ENCODE results near the gene ZNFX1. TPM values are rescaled to one million over a fixed set of nuclear protein-coding genes. Genes with fewer than 3 reads are reported as not detected.
"Not testable (repeated sequence)": the region's sequence is repeated elsewhere in the genome, so short reads cannot be mapped to it uniquely, and the experiment has no call there.

The ZNFX1 gene
- polyA plus RNA-seq, 1 experiment = 11.2 TPM

GRCh38 chr20:49306903-49307620, 29.2 kb upstream of the ZNFX1 start:
- ChIA-PET CTCF (interaction anchor here (1.4 kb wide), 1 partner anchor 90 kb away, joined by 3 read pairs; no protein-coding TSS in a partner anchor), POLR2A (no interaction called here)
- Histone ChIP-seq H3K36me3 (ENCODE audit: control insufficient read depth, insufficient read depth, low read length) (no peaks in the 10 kb centered on the region), H3K4me3 (ENCODE audit: low read depth, low read length) (no peak overlapping the region), H3K27me3 (ENCODE audit: control insufficient read depth, insufficient read depth, low read length) (peaks cover 1% of the 10 kb centered on the region; the same call in 1 of the 2 replicates)
- DNase-seq (ENCODE audit: low read depth) = no peak
- no peak for TF ChIP-seq CTCF (IDR thresholded peaks at IDR 0.05; ENCODE audit: insufficient read depth, low read depth, low read length)

DNA sequence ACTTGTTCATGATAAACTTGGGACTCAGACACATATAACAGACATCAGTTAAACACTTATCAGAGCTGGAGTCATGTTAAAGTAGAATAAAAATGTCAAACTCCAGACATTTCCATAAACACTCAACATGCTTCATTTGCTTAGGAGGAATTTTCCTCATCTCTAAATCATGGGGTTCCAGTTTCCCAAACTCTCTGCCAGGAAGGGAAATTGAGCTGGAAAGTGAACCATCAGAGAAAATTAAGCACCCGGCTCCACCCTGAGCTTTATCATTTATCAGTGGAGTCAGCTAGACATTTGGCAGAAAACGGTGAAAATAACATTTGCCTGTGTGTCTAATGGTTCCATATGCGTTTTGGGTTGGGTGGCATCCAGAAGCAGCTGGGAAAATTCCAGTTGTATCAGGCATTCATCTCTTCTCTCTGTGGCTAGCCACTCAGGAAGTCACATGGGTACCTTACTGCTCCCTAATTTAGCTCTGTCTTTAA, 25.3 kb upstream of the ZNFX1 start:
- no peak for TF ChIP-seq CTCF (IDR thresholded peaks at IDR 0.05; ENCODE audit: insufficient read depth, low read depth, low read length)
- H3K36me3 ChIP-seq (ENCODE audit: control insufficient read depth, insufficient read depth, low read length) = no peaks in the 10 kb centered on the region
- POLR2A ChIA-PET = no interaction called here
- CTCF ChIA-PET = interaction anchor here (0.7 to 3.1 kb wide), 4 partner anchors 11 to 57 kb away, joined by 3 to 12 read pairs (median 5); no protein-coding TSS in a partner anchor
- H3K27me3 ChIP-seq (ENCODE audit: control insufficient read depth, insufficient read depth, low read length) = no peaks in the 10 kb centered on the region
- DNase-seq (ENCODE audit: low read depth) = peak; percentile 39
- no peak overlapping the region for H3K4me3 ChIP-seq (ENCODE audit: low read depth, low read length)

DNA sequence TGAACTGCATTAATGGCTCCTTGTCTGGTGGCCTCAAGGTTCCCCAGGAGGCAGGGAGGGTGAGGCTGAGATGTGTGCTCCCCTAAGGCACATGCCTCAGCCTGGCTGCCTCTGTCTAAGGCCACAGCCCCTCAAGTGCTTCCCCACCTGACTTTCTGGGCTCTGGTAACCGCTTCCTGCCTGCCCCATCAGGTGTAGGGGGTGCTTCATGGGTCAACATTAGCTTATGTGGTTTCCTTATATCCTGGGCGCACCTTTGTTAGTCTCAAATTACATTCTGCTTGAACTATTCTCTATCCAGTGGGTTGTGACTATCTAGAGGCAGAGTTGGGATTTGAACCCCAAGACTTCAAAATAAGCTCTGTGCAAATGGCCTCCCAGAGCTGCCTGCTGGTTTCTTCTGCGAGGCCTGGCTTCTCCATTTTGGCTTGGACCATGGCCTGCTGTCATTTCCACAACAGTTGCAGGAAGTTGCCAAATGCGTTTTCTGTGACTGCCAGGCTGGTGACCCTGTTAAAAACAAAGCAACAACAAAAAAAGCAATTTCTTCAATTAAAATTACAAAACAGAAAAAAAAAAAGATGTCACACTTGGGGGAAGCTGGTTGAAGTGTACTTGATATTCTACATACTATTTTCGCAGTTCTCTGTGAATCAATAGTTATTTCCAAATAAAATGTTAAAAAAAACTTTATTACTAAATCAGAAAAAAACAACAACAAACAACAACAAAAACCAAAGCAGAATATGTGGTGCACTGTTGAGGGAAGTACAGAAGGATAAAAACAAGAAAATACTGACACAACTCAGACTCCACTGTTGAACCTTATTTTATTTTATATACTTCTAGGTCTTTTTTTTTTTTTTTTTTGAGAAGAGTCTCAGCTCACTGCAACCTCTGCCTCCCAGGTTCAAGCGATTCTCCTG, 20.0 kb upstream of the ZNFX1 start:
- Histone ChIP-seq H3K27me3 (ENCODE audit: control insufficient read depth, insufficient read depth, low read length) (no peaks in the 10 kb centered on the region), H3K36me3 (ENCODE audit: control insufficient read depth, insufficient read depth, low read length) (no peaks in the 10 kb centered on the region; the same call in 1 of the 2 replicates), H3K4me3 (ENCODE audit: low read depth, low read length) (no peak overlapping the region)
- CTCF ChIA-PET = no interaction called here
- DNase-seq (ENCODE audit: low read depth) = no peak
- TF ChIP-seq CTCF (IDR thresholded peaks at IDR 0.05; ENCODE audit: insufficient read depth, low read depth, low read length) = no peak
- POLR2A ChIA-PET = no interaction called here

- CTCF ChIA-PET = interaction anchor here (1.5 kb wide), 1 partner anchor 10 kb away, joined by 6 read pairs; no protein-coding TSS in a partner anchor
- DNase-seq (ENCODE audit: low read depth); H3K4me3 ChIP-seq (ENCODE audit: low read depth, low read length); POLR2A ChIA-PET; H3K27me3 ChIP-seq (ENCODE audit: control insufficient read depth, insufficient read depth, low read length): not testable (repeated sequence)
- H3K36me3 ChIP-seq (ENCODE audit: control insufficient read depth, insufficient read depth, low read length) = peaks cover 11% of the 10 kb centered on the region
Observed at GRCh38 chr20:49294002-49294654, 16.3 kb upstream of the ZNFX1 start.

DNA sequence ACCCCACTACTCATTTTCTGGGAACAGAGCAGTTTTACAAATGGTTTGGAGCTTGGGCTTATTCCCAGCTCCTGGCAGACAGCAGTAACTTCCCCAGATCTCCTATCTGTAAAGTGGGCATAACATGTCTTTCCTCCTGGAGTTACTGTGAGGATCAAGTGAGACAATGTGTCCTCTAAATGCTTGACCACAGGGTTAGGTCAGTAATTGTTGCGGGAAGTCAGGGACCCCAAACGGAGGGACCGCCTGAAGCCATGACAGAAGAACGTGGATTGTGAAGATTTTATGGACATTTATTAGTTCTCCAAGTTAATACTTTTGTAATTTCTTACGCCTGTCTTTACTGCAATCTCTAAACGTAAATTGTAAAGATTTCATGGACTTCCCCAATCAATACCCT, 15.3 kb upstream of the ZNFX1 start:
- no peak for DNase-seq (ENCODE audit: low read depth)
- Histone ChIP-seq H3K4me3 (ENCODE audit: low read depth, low read length) (no peak overlapping the region), H3K27me3 (ENCODE audit: control insufficient read depth, insufficient read depth, low read length) (no peaks in the 10 kb centered on the region), H3K36me3 (ENCODE audit: control insufficient read depth, insufficient read depth, low read length) (peaks cover 13% of the 10 kb centered on the region)
- ChIA-PET POLR2A (no interaction called here), CTCF (interaction anchor here (1.2 kb wide), 1 partner anchor 10 kb away, joined by 5 read pairs; no protein-coding TSS in a partner anchor)
- no peak for TF ChIP-seq CTCF (IDR thresholded peaks at IDR 0.05; ENCODE audit: insufficient read depth, low read depth, low read length)
